Nephron progenitor cell (in vitro differentiated cells): ENCODE measurements around the gene SP9.

Source experiments
- DNase-seq: peaks from one replicate; pipeline ENCODE4 v3.0.0; 2021
- H3K27ac Mint-ChIP-seq: 2 replicates; pipeline ENCODE4 v1.8.0; 2021; ENCODE audit warnings: mild to moderate bottlenecking, moderate library complexity, mixed read lengths
- H3K27me3 Mint-ChIP-seq: 2 replicates; pipeline ENCODE4 v1.8.0; 2021; ENCODE audit warnings: mild to moderate bottlenecking, low read depth, mixed read lengths; ENCODE audit not compliant: poor library complexity
- H3K36me3 Mint-ChIP-seq: 2 replicates; pipeline ENCODE4 v1.8.0; 2021; ENCODE audit warnings: low read depth, mixed read lengths
- H3K4me1 Mint-ChIP-seq: 2 replicates; pipeline ENCODE4 v1.8.0; 2021; ENCODE audit warnings: mixed read lengths
- H3K4me3 Mint-ChIP-seq: 2 replicates; pipeline ENCODE4 v1.8.0; 2021; ENCODE audit warnings: mild to moderate bottlenecking, moderate library complexity, mixed read lengths
- H3K9me3 Mint-ChIP-seq: 2 replicates; pipeline ENCODE4 v1.8.0; 2021; ENCODE audit warnings: mild to moderate bottlenecking, moderate library complexity, mixed read lengths
- TF ChIP-seq, protein P1 (sequence below): fragments of 200-600 bp; sonication (generic); IDR thresholded peaks from 2 replicates; pipeline ENCODE4 v1.5.0; 2021; ENCODE audit warnings: antibody characterized with exemption

The SP9 gene

DNA sequence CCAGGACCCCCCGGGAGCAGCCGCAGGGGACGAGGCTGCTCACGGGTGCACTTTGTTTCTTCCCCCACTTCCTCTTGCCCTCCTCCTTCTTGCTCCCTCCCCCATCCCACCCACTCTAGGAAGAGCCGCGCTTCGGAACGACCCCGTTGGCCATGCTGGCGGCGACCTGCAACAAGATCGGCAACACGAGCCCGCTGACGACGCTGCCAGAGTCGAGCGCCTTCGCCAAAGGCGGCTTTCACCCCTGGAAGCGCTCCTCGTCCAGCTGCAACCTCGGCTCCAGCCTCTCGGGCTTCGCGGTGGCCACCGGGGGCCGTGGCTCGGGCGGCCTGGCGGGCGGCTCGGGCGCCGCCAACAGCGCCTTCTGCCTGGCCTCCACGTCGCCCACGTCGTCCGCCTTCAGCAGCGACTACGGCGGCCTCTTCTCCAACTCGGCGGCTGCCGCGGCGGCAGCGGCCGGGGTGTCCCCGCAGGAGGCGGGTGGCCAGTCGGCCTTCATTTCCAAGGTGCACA lies 1.3 kb downstream of the SP9 start:
- H3K36me3 Mint-ChIP-seq, result no peaks in the 10 kb centered on the region
- H3K27ac Mint-ChIP-seq, result no peak overlapping the region
- H3K9me3 Mint-ChIP-seq, result no peaks in the 10 kb centered on the region
- H3K4me1 Mint-ChIP-seq, result peaks cover 66% of the 10 kb centered on the region
- peak; percentile 65 for DNase-seq
- H3K27me3 Mint-ChIP-seq, result peaks cover 75% of the 10 kb centered on the region
- H3K4me3 Mint-ChIP-seq, result peak overlapping the region; percentile 84
- TF ChIP-seq, protein P1, sequence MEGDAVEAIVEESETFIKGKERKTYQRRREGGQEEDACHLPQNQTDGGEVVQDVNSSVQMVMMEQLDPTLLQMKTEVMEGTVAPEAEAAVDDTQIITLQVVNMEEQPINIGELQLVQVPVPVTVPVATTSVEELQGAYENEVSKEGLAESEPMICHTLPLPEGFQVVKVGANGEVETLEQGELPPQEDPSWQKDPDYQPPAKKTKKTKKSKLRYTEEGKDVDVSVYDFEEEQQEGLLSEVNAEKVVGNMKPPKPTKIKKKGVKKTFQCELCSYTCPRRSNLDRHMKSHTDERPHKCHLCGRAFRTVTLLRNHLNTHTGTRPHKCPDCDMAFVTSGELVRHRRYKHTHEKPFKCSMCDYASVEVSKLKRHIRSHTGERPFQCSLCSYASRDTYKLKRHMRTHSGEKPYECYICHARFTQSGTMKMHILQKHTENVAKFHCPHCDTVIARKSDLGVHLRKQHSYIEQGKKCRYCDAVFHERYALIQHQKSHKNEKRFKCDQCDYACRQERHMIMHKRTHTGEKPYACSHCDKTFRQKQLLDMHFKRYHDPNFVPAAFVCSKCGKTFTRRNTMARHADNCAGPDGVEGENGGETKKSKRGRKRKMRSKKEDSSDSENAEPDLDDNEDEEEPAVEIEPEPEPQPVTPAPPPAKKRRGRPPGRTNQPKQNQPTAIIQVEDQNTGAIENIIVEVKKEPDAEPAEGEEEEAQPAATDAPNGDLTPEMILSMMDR, result no peak

DNA sequence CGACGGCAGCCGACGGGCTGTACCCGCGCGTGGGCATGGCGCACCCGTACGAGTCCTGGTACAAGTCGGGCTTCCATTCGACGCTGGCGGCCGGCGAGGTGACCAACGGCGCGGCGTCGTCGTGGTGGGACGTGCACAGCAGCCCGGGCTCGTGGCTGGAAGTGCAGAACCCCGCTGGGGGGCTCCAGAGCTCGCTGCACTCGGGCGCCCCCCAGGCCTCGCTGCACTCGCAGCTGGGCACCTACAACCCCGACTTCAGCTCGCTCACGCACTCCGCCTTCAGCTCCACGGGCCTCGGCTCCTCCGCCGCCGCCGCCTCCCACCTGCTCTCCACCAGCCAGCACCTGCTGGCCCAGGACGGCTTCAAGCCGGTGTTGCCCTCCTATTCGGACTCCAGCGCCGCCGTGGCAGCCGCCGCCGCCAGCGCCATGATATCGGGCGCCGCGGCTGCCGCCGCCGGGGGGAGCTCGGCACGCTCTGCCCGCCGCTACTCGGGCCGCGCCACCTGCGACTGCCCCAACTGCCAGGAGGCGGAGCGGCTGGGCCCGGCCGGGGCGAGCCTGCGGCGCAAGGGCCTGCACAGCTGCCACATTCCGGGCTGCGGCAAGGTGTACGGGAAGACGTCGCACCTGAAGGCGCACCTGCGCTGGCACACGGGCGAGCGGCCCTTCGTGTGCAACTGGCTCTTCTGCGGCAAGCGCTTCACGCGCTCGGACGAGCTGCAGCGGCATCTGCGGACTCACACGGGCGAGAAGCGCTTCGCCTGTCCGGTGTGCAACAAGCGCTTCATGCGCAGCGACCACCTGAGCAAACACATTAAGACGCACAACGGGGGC lies 2.0 kb downstream of the SP9 start:
- no peaks in the 10 kb centered on the region for H3K36me3 Mint-ChIP-seq
- TF ChIP-seq, protein P1, result no peak
- peaks cover 76% of the 10 kb centered on the region for H3K27me3 Mint-ChIP-seq
- peak overlapping the region; percentile 86 for H3K4me3 Mint-ChIP-seq
- H3K27ac Mint-ChIP-seq, result no peak overlapping the region
- no peaks in the 10 kb centered on the region for H3K9me3 Mint-ChIP-seq
- peaks cover 66% of the 10 kb centered on the region for H3K4me1 Mint-ChIP-seq
- peak; percentile 67 for DNase-seq

DNA sequence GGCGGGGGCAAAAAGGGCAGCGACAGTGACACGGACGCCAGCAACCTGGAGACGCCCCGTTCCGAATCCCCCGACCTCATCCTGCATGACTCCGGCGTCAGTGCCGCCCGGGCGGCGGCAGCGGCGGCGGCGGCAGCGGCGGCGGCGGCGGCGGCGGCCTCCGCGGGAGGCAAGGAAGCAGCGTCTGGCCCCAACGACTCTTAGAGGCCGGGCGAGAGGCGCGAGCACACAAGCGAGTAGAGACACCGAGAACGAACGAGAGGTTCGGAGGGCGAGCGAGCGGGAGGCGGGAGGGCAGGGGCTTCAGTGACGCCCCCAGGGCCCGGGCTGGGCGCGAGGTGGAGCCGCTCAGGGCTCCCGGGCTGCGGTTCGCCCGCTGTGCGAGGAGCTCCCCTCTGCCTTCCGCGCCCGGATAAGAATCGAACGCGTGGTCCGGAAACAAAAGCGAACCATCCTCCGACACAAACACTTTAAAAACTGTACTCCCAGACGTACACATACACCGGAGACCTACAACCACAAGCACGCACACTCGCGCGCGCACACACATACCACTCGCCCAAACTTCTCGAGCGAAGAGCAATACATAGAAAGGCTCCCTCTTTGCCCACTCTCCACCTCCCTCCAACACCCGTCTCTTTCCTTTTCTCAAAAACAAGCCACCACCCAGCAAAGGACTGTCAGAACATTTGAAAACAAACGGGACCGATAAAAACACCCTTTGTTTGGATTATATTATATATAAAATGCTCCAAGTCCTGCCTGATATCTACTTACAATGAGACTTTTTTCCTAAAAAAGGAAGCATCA lies 2.8 kb downstream of the SP9 start:
- Mint-ChIP-seq H3K4me1 (peaks cover 58% of the 10 kb centered on the region), H3K36me3 (no peaks in the 10 kb centered on the region), H3K9me3 (no peaks in the 10 kb centered on the region), H3K27me3 (peaks cover 76% of the 10 kb centered on the region), H3K4me3 (peak overlapping the region; percentile 86), H3K27ac (no peak overlapping the region)
- DNase-seq, result peak; percentile 61
- TF ChIP-seq, protein P1, result no peak

DNA sequence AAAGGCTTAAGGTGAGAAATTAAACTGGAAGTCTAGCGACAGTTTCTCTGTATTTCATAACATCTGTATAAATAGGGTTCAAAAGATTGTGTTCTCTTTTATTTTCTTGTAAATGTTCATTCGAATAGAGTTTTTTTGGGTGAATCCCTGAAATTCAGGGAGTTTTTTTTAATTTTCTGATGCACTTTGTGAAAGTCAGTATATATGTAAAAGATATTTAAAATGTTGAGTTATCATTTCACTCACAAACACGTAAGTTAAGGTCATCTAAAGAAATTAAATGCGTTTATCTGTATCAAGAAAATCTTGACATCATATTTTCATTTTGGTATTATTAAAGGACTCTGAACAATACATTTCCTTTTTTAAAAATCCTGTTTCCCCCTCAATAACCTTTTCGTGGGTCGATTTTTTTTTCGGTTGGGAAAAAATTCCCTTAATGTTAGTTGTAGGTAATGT lies 3.4 kb downstream of the SP9 start:
- peaks cover 76% of the 10 kb centered on the region for H3K27me3 Mint-ChIP-seq
- H3K27ac Mint-ChIP-seq, result no peak overlapping the region
- DNase-seq, result no peak
- peaks cover 57% of the 10 kb centered on the region for H3K4me1 Mint-ChIP-seq
- peak overlapping the region; percentile 86 for H3K4me3 Mint-ChIP-seq
- TF ChIP-seq, protein P1, result no peak
- H3K36me3 Mint-ChIP-seq, result no peaks in the 10 kb centered on the region
- H3K9me3 Mint-ChIP-seq, result no peaks in the 10 kb centered on the region

DNA sequence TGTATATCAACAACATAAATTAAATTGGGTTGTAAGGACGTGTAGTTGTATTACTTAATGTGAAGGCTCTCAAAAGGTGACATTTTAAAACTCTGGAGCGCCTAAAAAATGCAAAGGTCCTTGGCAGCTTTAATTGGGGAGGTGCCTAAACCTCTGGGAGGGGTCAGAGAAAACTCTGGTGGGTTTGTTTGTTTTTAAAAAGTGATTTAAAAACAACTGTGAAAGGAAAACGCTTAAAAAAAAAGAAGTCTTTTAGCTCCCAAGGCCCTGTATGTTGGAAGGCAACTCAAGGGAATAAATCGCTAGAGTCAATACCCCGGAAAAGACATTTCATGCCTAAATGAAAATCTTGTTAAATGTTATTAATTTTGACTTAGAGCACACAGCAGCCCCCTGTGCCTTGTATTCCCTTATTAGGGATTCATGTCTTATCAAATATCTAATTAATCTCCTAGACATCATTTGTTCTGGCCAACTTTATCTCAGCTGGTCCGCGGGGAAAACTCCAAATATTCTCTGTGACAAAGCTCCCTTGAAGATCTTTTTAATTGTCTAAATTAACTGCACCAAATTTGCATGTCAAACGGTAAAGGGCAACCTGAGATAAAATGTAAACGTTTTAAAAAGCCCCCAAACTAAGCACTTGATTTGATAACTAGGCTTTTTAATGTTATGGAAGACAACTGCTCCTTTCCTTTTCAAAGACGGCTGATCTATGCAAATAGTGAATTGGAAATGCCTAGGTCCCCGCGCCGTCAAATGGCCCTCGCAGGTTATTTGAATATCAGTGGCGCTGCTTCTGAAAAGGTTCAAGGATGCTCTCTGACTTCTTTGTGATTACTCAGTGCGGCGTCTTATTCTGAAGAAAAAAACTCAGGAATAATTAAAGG lies 4.2 kb downstream of the SP9 start:
- no peaks in the 10 kb centered on the region for H3K36me3 Mint-ChIP-seq
- no peaks in the 10 kb centered on the region for H3K9me3 Mint-ChIP-seq
- H3K4me1 Mint-ChIP-seq, result peaks cover 55% of the 10 kb centered on the region
- DNase-seq, result peak; percentile 23
- TF ChIP-seq, protein P1, result no peak
- H3K27ac Mint-ChIP-seq, result no peak overlapping the region
- peak overlapping the region; percentile 85 for H3K4me3 Mint-ChIP-seq
- H3K27me3 Mint-ChIP-seq, result peaks cover 78% of the 10 kb centered on the region
